Bronchial epithelial cell (primary cell): ENCODE results near the gene PTPRN2. TPM values are rescaled to one million over a fixed set of nuclear protein-coding genes. Genes with fewer than 3 reads are reported as not detected.

Experiments used
- DNase-seq: peaks from one replicate; pipeline ENCODE4 v3.0.0-alpha.2; 2010; ENCODE audit warnings: low read depth
- FAIRE-seq: peaks from 2 replicates; lab custom pipeline; 2011; peaks lifted over from hg19 to GRCh38; lab: Jason Lieb, UNC
- H3K27me3 ChIP-seq: 2 replicates; pipeline ENCODE4 v1.5.1; 2011; ENCODE audit warnings: low read length; ENCODE audit not compliant: control insufficient read depth, insufficient read depth
- H3K36me3 ChIP-seq: 2 replicates; pipeline ENCODE4 v1.5.1; 2011; ENCODE audit warnings: low read length; ENCODE audit not compliant: control insufficient read depth, insufficient read depth
- H3K4me3 ChIP-seq: 2 replicates; pipeline ENCODE4 v1.5.1; 2011; ENCODE audit warnings: mild to moderate bottlenecking, low read depth, low read length, control low read depth
- CTCF ChIP-seq: IDR thresholded peaks from 2 replicates; pipeline ENCODE4 v1.5.1; 2011; ENCODE audit warnings: mild to moderate bottlenecking, moderate library complexity, low read length, control low read depth, inconsistent platforms; ENCODE audit not compliant: insufficient read depth, severe bottlenecking
- total RNA-seq: library from RNA; depleted of rRNA; stranded (reverse); fragments of >200 nt; gene quantifications from 2 replicates; pipeline ENCODE4 v1.2.1, GENCODE V29; 2014

PTPRN2 gene
- total RNA-seq, 1 donor from 2014 or later: 1.1 TPM

DNA sequence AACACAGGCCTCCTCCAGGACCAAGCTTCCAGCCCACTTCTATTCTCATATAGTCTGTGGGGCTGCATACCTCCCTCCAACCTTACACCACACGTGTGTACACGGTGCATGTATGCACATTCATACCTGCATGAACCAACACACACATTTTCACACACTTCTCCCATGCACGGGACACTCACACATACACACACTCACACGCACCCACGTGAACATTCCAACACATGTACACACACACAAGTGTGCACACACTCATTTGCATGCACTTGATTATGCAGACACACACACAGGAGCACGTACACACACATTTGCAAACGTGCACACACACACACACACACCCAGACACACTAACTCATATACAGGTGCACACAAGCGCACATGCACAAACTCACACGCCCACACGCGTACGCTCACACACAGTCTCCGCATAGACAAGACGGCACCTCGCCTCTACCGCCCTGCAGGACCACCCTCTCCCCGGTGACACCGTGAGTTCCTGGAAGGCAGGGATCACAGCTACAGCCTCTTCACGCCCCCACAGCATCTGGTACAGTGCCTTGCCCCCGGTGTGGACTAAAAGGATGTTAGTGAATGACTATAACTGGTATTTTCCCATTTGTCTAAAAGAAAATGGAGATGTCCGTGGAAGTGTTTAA, 263.8 kb downstream of the PTPRN2 start:
- DNase-seq: no peak
- no peak for TF ChIP-seq CTCF
- Histone ChIP-seq H3K4me3 (no peak overlapping the region), H3K27me3 (no peaks in the 10 kb centered on the region), H3K36me3 (no peaks in the 10 kb centered on the region)
- FAIRE-seq: no peak

DNA sequence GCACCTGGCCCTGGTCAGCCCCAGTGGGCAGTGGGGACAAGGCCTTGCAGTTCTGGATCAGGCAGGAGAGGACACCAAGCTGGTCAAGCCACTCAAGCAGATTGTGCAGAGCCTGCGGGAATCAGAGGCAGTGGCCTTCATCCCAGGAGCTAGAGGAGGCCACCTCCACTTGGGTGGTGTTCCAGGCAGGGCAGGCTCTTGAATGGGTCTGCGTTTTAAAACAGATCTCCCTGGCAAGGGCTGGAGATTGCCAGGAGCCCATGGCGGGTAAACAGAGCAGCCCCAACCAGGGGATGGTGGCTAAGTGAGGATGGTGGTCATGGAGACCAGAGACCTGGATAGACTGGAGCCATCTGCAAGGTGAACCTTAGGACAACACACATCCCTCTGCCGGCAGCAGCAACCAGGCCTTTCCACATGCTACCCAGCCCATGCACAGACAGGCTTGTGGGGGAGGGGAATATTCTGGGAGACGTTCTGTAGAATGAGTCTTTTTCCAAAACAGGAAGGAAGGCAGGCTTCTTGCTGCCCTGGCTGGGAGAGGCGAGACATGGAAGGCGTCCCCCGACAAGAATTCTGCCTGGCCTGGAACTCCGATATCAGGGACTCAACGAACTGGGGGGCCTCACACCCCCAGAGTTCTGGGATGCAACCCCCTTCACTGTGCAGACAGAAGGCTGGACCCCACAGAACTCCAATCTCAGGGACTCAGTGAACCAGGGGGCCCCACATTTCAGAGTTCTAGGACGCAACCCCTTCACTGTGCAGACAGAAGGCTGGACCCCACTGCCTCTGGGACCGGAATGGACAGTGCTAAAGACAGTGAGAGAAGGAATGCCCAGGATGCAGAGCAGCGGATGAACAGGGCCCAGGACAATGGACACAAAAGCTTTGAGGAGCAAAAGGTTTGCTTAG, 264.8 kb downstream of the PTPRN2 start:
- no peak for FAIRE-seq
- no peaks in the 10 kb centered on the region for H3K27me3 ChIP-seq

DNA sequence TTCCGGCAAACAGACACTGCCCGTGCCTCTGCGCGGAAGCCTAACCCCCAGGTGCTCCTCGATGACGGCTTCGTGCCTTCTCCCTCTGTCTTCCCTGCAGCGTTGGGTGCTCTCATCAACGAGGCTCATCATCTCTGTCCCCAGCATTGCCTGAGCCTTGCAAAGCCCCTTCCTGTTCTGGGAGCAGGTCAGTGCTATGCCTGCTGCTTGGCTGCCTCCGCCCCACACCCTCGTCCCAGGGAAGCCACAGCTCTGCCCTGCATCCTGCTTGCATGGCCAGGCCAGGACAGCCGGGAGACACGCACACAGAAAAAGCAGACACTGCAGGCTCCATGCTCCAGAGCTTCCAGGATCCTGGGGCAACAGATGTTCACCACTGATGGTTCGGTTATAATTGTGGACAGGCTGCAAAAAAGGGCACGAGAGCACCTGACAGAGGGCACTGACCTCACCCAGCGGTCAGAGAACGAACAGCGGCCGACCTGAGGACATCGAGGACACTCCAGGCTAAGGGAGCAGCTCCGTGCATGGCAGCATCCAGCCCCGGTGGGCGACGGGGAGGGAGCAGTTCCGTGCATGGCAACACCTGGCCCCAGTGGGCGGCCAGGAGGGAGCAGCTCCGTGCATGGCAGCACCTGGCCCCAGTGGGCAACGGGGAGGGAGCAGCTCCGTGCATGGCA, 265.5 kb downstream of the PTPRN2 start:
- H3K4me3 ChIP-seq: no peak overlapping the region
- TF ChIP-seq CTCF: no peak
- H3K27me3 ChIP-seq: no peaks in the 10 kb centered on the region
- peak; percentile 13 for FAIRE-seq
- no peak for DNase-seq
- no peaks in the 10 kb centered on the region for H3K36me3 ChIP-seq

More for the DNA sequence above, 264.8 kb downstream of the PTPRN2 start:
- Histone ChIP-seq H3K4me3 (no peak overlapping the region), H3K36me3 (no peaks in the 10 kb centered on the region)
- no peak for TF ChIP-seq CTCF
- no peak for DNase-seq

DNA sequence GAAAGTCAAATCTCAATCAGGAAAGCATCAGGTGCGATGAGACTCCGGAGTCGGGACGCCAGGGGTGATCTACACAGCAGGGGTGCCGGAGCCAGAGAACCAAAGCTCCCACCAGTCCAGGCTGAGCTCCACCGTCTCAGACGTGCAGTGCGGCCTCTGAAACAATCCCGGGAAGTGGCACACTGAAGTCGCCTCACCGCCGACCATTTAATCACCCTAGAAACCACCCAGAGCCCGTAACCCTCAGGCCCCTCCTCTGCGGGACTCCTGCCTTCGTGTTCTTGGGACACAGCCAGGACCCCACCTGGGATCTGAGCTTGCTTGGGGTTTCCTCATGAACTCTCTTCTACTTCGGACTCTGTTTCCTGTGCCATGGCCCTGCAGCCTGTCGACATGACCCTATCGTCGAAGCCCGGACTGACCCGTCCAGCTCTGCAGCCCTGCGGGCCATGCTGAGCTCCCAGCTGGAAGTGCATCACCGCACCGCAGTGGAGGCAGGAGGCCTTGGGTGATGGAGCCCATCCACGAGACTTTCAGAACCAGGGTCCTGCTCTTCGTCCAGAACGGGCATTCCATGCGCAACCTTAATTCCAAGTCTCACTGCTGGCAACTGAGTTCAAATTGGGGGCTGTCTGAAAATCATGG, 266.4 kb downstream of the PTPRN2 start:
- TF ChIP-seq CTCF: no peak
- DNase-seq (no peak), FAIRE-seq (no peak)
- H3K36me3 ChIP-seq: no peaks in the 10 kb centered on the region
- H3K4me3 ChIP-seq: no peak overlapping the region
- no peaks in the 10 kb centered on the region for H3K27me3 ChIP-seq

GRCh38 chr7:158320328-158320727, 267.3 kb downstream of the PTPRN2 start:
- no peak for TF ChIP-seq CTCF
- FAIRE-seq (no peak), DNase-seq (no peak)
- no peak overlapping the region for H3K4me3 ChIP-seq
- no peaks in the 10 kb centered on the region for H3K36me3 ChIP-seq
- H3K27me3 ChIP-seq: no peaks in the 10 kb centered on the region
